HepG2 (cell line): ENCODE data around the gene CDK18.

Experiments
- SMAD3 ChIP-seq: sonication (generic); formaldehyde crosslinking; IDR thresholded peaks from 2 replicates; pipeline ENCODE4 v1.4.0; 2020; ENCODE audit warnings: missing genetic modification reagents
- SMC3 ChIP-seq: IDR thresholded peaks from 2 replicates; pipeline ENCODE4 v1.6.1; 2011; ENCODE audit warnings: low read length, improper control_type of control experiment
- ZNF777 ChIP-seq: sonication (generic); formaldehyde crosslinking; IDR thresholded peaks from 2 replicates; pipeline ENCODE4 v1.4.0; 2020; ENCODE audit warnings: missing genetic modification reagents

DNA sequence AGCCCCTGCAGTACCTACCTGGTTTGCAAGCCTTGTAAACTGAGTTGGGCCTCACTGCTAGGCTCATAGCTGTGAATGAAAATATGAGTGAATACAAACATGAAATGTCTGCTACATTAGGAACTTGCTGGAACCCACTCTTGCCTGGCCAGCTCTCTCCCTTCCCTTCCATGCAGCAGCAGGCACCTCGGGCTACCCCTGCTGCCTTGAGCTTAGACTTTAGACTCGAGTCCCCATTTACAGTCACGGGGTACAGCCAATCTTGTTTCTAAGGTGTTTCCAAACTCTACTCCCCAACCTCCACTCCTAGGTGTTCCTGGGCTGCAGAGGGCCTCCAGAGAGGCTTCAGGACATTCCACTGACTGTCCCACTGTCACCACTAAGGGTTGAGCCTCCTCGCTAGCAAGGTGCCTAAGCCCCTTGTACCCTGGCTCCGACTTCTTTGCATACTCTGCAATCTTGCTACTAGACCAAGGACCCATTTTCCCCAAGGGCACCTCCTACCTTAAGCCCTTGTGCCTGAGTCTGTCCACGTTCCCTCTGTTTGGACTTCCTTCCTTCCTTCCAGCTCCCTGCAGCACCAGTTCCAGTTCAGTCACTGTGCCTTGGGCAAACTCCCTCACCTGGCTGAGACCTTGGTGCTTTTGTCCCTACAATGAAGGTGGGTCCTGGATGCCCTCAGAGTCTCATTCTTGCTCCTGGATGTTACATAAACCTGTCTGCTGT lies 36.9 kb downstream of the CDK18 start:
- TF ChIP-seq SMAD3 (CRISPR knock-in tag) (no peak), ZNF777 (CRISPR knock-in tag) (no peak), SMC3 (no peak)
